ENCODE measurements around the gene DUSP16.
"Not testable (repeated sequence)": the region's sequence is repeated elsewhere in the genome, so short reads cannot be mapped to it uniquely, and the experiment has no call there.

DUSP16 gene, protein sequence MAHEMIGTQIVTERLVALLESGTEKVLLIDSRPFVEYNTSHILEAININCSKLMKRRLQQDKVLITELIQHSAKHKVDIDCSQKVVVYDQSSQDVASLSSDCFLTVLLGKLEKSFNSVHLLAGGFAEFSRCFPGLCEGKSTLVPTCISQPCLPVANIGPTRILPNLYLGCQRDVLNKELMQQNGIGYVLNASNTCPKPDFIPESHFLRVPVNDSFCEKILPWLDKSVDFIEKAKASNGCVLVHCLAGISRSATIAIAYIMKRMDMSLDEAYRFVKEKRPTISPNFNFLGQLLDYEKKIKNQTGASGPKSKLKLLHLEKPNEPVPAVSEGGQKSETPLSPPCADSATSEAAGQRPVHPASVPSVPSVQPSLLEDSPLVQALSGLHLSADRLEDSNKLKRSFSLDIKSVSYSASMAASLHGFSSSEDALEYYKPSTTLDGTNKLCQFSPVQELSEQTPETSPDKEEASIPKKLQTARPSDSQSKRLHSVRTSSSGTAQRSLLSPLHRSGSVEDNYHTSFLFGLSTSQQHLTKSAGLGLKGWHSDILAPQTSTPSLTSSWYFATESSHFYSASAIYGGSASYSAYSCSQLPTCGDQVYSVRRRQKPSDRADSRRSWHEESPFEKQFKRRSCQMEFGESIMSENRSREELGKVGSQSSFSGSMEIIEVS

DNA sequence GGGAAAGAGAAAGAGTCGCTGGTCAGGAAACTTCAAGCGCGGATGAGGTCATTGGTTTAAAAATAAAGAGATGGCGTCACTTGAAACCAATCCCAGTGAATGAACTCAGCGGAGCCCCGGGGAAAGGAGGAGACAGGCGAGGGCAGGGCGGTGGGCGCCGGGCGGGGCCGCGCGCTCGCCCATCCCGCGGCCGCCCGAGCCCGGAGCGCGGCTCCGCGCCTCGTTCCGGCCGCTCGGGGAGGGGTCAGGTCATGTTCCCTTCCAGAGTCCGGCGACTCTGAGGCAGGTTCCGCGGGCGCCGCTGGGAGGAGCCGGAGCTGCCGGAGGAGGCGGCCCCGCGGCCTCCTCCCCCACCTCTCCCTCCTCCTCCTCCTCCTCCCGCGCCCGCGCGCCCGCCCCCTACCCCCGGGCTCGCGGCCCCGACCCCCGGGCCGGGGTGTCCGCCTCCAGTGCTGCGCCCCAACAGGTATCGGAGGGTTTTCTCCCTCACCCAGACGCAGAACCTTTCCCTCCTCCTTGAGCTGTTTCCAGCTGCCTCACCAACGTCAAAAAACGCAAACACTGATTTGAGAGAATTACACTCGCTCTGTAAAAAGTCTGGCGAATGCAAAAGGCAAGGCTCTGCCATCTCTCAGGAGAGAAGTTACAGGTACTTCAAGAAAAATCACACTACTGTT is at the start of gene DUSP16:
Gene DUSP16, minus strand, starts transcription at position 279 of the 677 bp plus-strand sequence. CDS start 41,765 bp downstream, outside the sequence.
- peak; percentile 41 to 51 for DNase-seq (ENCODE audit: low read depth in 2 of 2)

DNA sequence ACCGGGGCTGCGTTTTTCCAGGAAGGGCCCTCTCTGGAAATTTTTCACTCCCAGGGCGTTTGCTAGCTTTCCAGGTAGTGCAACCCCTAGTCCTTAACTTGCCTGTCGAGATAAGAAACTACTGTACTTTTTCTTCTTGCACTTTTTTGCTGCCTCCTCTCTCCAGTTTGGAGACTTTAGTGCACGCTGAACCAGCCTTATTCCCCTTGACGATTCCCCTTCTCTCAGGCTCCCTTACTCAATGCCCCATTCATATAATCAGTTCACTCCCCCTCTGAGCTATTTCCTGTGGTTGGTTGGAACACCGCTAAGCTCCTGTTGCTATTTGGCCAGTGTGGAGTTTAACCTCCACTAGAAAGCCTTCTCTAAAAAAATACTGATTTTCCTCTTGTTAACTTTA is 49.7 kb upstream of the DUSP16 start:
- DNase-seq (ENCODE audit: low read depth in 2 of 2) = no peak

DNA sequence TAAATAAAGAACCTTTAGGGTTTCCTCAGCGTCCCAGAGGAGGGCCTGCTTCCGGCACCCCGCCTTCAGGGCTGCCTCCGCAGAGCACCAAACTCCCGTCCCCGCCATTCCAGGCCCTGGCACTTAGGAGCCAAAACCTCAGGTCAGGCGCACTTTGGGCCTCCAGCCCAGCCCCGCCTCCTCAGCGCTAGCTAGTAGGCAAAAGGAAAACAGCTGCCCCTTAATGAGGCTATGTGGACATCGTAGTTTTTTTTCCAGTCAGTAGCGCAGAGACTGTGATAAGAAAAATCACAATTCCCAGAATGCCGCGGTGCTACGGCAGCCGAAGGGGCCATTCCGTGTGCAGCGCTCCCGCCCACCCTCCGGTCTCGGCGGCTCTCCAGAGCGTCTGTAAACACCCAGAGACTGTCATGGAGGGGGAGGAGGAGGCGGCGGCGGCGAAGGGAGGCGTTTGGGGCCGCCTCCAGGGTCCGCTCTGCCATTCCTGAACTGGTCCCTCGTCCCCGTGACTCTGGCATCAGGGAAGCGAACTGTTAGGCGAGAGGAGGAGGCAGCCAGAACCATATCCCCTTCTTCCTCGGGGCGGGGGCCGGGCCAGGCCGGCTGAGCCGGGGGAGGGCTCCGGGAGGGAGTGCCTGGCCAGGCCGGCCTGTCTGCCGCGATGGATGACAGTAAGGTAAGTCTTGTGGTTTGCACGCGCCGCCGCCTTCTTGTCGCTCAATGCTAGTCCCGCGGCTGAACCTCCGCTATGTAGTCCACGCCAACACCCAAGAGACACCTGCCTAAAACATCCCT is 49.0 kb upstream of the DUSP16 start, which contains the start of gene CREBL2:
Gene CREBL2, plus strand, starts transcription at position 365 of the 795 bp plus-strand sequence. Its CDS starts 297 bp downstream, at position 662.
- peak; percentile 62 to 71 for DNase-seq (ENCODE audit: low read depth in 2 of 2)

DNA sequence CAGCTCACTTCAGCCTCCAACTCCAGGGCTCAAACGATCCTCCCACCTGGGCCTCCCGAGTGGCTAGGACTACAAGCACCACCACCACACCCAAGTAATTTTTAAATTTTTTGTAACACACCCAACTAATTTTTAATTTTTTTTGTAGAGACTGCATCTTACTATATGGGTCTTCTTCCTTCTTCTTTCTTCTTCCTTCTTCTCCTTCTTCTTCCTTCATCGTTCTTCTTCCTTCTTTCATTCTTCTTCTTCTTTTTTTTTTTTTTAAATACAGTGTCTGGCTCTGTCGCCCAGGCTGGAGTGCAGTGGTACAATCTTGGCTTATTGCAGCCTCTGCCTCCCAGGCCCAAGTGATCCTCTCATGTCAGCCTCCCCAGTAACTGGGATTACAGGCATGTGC is 48.0 kb upstream of the DUSP16 start:
- no peak for DNase-seq (ENCODE audit: low read depth in 2 of 2)

DNA sequence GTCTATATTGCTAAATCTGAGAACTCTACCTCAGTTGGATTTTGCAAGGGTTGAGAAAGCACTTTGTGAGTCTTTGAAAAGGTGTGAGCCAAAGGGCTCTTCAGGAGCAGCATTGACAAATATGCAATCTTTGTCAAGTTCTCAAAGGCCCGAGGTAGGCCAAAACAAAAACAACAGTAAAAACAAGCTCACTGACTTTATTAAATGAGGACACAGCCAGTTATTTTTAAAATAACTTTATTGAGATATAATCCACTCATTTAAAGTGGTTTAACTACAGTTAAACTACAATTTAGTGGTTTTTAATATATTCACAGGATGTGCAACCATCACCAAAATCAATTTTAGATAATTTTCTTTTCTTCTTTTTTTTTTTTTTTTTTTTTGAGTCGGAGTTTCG is 47.0 kb upstream of the DUSP16 start:
- no peak for DNase-seq (ENCODE audit: low read depth in 2 of 2)

DNA sequence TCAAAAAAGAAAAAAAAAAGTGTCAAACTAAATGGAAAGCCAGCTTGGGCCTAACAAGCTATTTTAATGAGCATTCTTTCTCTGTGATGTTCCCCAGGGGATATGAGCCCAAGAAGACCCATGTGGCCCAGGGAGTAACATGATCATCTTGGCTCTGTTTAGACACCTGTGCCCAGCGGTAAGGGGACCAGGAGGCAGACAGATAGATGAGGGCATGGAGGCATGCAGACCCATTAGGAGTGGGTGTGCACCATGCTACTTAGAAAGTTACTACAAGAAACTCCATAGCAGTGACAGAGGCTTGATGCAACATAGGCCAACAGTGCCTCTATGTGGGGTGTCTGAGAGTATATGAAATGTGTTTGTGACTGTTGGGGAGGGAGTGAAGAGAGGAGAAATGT is 45.9 kb upstream of the DUSP16 start:
- no peak for DNase-seq (ENCODE audit: low read depth in 2 of 2)

DNA sequence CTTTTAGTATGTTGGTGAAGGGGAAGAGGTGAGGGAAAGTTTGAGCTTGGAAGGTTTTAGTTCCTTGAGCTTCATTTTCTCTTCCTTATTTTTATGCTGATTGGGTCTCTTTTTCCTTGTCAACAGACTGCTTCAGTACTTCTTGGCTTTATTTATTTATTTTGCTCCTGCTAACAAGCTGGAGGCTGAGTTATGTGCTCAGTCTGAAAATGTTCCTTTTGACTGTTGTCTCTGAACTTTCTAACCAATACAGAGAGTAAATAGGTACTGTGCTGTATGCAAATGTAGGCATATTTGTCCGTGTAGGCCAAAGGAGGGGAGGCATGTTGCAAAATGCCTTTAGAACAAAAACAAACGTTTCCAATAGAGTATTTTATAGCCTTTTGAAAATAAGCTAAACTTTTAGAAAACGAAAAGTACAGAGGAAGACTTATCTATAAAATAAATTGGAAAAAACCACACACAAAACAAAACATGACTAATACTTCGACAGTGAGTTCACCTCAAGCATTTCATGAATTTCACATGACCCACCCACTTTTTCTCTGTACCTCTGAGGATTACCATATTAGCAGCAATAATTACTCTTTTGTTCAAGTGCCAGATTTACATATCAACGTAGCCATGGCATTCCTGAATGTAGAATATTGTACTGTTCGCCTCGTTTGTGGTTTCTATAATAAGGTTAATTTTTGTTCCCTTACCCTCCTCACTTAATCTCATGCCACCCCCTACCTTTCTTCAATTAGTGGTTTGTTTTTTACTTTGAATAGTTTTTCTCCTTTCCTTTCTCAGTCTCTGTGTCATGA is 44.3 kb upstream of the DUSP16 start:
- DNase-seq (ENCODE audit: low read depth in 2 of 2) = no peak

DNA sequence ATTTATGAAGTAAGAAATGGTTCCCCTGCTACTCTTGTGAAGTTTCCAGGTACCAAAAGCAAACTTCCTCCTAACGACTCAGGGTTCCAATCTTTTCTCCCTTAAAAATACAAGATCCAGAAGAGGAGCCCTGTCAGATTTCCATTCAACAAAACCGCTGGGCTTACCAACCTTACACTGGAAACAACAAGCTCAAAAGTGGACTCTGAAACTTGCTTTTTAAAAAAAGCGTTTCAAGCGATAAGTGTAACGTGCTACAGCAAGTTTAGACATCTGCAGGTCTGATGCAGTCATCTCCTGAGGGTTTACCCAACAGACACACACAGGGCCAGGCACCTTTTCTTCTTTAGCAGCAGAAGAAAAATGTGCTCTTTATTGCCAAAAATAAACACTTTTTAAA is 42.1 kb upstream of the DUSP16 start:
- DNase-seq (ENCODE audit: low read depth in 2 of 2) = no peak

DNA sequence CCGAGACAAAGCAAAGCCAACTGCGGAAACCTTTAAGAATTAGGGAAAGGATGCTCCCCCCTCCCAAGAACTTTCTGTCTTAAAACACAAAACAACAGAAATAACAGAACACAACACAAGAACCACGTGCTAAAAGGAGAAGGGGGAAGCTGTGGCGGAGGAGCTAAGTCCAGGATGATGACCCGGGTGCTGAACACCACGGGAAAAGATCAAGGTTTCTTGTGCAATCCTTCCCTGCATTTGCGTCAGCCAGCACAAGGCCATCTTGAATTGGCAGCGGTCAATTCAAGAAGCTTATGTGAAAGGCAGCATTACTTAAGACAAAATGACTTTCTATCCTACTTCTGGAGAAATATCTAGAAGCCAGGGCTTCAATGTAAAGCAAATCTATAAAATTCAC is 38.0 kb upstream of the DUSP16 start:
- no peak for DNase-seq (ENCODE audit: low read depth in 2 of 2)

DNA sequence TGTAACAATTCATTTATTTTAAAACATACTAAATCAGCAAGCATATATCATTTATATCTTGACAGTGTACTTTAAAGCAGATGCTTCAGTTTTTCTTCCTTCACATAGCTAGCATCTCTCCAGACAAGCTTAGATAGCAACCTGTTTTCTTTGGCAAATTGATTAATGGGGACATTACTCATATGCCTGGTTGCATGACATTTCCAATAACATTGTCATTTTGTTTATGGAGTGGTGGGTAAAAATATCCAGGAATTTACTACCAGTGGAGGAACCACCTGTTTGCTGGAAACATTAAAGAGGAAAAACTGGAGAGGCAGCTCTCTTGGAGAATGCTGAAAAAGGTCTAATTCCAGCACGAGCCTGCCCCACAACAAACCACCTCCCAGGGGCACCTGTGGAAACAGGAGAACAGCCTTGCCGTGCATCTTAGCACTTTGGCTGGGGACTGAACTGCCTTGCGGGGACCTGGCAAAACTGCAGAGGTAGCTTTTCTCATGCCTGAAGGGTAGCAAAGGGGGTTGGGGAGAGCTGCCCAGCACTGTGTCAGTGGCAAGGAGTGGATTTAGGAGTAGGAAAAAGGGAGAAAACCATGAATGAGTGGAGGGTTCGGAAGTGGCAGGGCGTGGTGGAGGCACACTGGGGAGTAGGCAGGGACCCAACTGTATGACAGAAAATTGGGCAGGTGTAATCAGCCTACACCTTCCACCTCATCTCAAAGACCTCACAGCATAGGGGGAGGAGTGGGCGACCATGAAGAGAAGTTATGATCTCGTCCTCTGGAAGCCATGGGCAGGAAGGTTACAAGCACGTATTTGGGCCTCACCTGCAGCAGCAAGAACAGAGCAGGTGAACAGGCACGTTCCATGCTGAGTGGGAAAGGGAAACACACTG is 37.3 kb upstream of the DUSP16 start:
- DNase-seq (ENCODE audit: low read depth in 2 of 2) = no peak

DNA sequence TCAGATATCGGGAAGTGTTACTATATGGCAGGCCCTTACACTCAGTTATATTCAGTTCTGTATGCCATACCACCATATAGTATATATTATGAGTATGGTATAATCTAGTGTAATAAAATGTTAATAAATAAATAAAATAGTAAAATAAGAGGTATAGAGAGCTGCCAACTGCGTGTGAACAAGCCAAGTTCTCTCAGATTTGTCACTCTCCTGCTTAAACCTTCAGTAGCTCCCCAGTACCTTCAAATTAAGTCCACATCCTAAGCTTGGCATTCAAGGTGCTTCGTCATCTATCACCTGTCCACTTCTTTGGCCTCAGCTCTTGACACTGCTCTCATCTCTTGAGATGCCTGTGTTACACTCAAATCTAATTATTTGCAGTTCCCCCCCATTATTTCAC is 36.2 kb upstream of the DUSP16 start:
- no peak for DNase-seq (ENCODE audit: low read depth in 2 of 2)

DNA sequence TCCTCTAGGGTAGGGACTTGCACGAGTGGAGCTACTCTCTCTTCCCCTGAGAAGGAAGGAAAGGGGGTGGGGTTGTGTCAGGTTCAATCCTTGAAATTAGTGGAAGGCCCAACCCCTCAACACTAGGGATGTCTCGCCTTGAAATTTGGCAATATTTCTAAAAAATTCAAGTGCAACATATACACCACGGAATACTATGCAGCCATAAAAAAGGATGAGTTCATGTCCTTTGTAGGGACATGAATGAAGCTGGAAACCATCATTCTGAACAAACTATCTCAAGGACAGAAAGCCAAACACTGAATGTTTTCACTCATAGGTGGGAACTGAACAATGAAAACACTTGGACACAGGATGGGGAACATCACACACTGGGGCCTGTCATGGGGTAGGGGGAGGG is 33.9 kb upstream of the DUSP16 start:
- DNase-seq (ENCODE audit: low read depth in 2 of 2) = not testable (repeated sequence)

DNA sequence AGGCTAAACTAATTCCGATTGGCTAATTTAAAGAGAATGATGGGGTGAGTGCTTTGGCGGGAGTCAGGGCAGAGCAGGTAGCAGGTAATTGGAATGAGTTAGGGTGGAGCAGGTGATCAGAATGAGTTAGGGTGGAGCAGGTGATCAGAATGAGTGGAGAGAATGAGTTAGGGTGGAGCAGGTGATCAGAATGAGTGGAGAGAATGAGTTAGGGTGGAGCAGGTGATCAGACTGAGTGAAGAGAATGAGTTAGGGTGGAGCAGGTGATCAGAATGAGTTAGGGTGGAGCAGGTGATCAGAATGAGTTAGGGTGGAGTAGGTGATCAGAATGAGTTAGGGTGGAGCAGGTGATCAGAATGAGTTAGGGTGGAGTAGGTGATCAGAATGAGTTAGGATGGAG is 33.3 kb upstream of the DUSP16 start:
- DNase-seq (ENCODE audit: low read depth in 2 of 2) = not testable (repeated sequence)

DNA sequence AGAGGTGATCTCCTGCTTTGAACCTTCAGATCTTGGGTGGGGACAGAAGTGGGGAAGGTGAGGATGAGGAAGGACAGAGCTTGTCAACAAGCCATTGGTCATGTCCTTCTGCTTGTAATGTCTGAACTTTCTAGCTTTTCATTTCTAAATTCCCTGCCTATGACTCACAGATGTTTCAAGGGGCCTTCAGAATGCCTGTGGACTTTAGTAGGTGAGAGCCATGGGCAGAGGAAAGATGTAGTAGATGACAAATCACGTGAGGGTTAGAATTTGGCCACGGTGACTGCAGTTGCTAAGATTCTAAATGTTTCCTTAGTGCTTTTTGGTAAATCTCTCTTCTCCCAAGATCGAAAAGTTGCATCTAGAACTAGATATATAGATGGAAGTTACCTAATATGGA is 30.3 kb upstream of the DUSP16 start:
- DNase-seq (ENCODE audit: low read depth in 2 of 2) = no peak

DNA sequence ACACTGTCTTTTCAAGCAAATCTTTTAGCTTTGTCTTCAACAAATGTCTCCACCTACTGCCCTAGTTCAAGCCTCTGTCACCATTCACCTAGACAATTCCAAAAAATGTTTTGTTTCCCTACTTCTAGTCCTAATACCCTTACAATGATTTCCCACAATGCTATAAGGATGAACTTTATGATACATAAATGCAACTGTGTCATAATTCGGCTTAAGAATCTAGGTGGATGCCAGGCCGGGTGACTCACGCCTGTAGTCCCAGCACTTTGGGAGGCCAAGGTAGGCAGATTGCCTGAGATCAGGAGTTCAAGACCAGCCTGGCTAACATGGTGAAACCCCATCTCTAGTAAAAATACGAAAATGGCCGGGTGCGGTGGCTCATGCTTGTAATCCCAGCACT is 28.3 kb upstream of the DUSP16 start:
- no peak for DNase-seq (ENCODE audit: low read depth in 2 of 2)

DNA sequence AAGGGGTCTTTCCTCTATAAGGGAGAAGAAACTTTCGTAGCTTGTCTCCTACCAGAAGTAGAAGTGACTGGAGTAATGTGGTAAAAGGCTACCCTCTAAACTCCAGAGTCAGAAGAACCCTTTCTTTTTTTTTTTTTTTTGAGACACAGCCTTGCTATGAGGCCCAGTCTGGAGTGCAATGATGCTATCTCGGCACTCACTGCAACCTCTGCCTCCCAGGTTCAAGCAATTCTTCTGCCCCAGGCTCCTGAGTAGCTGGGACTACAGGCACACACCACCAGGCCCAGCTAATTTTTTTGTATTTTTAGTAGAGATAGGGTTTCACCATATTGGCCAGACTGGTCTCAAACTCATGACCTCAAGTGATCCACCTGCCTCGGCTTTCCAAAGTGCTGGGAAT is 25.8 kb upstream of the DUSP16 start:
- not testable (repeated sequence) for DNase-seq (ENCODE audit: low read depth in 2 of 2)

DNA sequence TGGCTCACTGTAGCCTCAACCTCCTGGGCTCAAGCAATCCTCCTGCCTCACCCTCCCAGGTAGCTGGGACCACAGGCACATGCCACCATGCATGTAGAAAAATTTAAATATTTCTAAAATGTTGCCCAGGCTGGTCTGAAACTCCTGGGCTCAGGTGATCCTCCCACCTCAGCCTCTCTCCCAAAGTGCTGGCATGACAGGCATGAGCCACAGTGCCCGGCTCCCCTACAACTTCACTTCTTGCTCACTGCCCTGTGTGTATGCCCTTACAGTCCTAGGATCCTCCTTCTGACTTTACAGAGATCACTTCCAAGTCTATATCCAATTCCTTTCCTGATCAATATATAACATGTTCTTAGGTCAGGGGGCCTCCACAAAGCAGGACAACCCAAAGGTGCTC is 25.2 kb upstream of the DUSP16 start:
- DNase-seq (ENCODE audit: low read depth in 2 of 2) = no peak

DNA sequence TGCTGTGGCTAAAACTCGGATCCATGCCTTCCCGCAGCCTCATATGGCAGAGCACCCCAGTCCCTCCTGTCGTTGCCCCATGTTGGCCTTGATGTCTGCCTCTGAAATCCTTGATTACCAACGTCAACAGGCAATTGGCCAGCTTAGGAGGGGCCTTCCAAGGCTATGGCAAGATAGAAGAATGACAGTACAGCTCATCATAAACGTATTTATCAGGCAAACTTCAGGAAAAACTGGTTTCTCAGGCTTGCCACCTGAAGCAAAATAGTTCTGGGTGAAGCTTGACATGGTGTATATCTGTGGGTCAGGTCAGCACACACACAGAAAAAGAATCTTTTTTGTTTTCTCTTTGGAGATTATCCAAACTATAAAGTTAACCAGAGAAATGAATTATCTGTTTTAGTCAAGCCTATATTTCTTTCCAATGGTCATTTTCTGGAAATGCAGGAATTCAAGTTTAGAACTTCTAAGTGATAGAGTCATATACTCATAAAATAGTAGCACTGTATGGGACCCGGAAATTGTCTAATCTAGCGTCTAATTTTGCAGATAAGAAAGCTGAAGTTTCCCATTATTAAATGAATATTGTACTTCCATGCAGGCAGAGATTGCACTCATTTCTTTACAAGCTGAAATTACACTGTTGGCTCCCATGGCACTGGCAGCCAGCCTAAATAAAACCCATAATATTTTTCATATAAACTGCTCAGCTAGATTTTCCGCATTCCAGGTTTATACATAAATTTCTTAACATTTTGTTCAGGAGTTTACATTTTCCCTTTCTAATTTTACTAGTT is 24.4 kb upstream of the DUSP16 start:
- DNase-seq (ENCODE audit: low read depth in 2 of 2) = no peak

All from stimulated activated CD8-positive, alpha-beta memory T cell treated with anti-CD3 and anti-CD28 coated beads, Interleukin-15, amount 100 ng/mL, for 4 hours (primary cell).